Measurements from ENCODE around the gene ZNF45. TPM values are rescaled to one million over a fixed set of nuclear protein-coding genes. Genes with fewer than 3 reads are reported as not detected.

The ZNF45 gene
- total and polyA plus RNA-seq, 2 of the 13 experiments (the other 11 are each of a cell fraction or from before 2014, with no cell fraction given): 2.4 to 11.3 TPM

- TF ChIP-seq PRDM10 (CRISPR knock-in tag; IDR thresholded peaks at IDR 0.05; ENCODE audit: low read depth) (no peak), RXRA (CRISPR knock-in tag; IDR thresholded peaks at IDR 0.05) (no peak; the same call in 1 of the 2 replicates), HDAC1 (CRISPR knock-in tag; IDR thresholded peaks at IDR 0.05) (peak; percentile 30), ZNF878 (CRISPR knock-in tag; IDR thresholded peaks at IDR 0.05) (no peak), ZNF83 (CRISPR knock-in tag; IDR thresholded peaks at IDR 0.05; ENCODE audit: borderline replicate concordance) (no peak), ZNF678 (CRISPR knock-in tag; IDR thresholded peaks at IDR 0.05) (no peak), TCF7 (IDR thresholded peaks at IDR 0.05; ENCODE audit: low read depth) (no peak), ZBTB49 (CRISPR knock-in tag; IDR thresholded peaks at IDR 0.05; ENCODE audit: borderline replicate concordance) (no peak), ZBTB21 (CRISPR knock-in tag; IDR thresholded peaks at IDR 0.05) (no peak), RFXANK (CRISPR knock-in tag; IDR thresholded peaks at IDR 0.05) (peak; percentile 72; the same call in 1 of the 2 replicates), BRD4 (CRISPR knock-in tag; IDR thresholded peaks at IDR 0.05) (peak; percentile 50; the same call in 1 of the 2 replicates), ESRRA (CRISPR knock-in tag; IDR thresholded peaks at IDR 0.05; ENCODE audit: low read depth) (no peak; the same call in 1 of the 2 replicates), YY1 (IDR thresholded peaks at IDR 0.05; ENCODE audit: insufficient read depth, insufficient replicate concordance, low read depth, low read length) (peak; percentile 23), ZFP36L2 (CRISPR knock-in tag; IDR thresholded peaks at IDR 0.05) (no peak), KLF11 (CRISPR knock-in tag; IDR thresholded peaks at IDR 0.05) (no peak), SOX13 (IDR thresholded peaks at IDR 0.05) (no peak), SOX13 (CRISPR knock-in tag; conservative IDR thresholded peaks at IDR 0.05 in 1 of 2, IDR thresholded peaks at IDR 0.05 in 1 of 2) (no peak), ZBTB3 (CRISPR knock-in tag; IDR thresholded peaks at IDR 0.05; ENCODE audit: borderline replicate concordance, low read depth) (no peak), ZFY (CRISPR knock-in tag; IDR thresholded peaks at IDR 0.05) (peak; percentile 97), ZNF562 (CRISPR knock-in tag; IDR thresholded peaks at IDR 0.05; ENCODE audit: borderline replicate concordance) (no peak)
- TF ChIP-seq, protein P1, sequence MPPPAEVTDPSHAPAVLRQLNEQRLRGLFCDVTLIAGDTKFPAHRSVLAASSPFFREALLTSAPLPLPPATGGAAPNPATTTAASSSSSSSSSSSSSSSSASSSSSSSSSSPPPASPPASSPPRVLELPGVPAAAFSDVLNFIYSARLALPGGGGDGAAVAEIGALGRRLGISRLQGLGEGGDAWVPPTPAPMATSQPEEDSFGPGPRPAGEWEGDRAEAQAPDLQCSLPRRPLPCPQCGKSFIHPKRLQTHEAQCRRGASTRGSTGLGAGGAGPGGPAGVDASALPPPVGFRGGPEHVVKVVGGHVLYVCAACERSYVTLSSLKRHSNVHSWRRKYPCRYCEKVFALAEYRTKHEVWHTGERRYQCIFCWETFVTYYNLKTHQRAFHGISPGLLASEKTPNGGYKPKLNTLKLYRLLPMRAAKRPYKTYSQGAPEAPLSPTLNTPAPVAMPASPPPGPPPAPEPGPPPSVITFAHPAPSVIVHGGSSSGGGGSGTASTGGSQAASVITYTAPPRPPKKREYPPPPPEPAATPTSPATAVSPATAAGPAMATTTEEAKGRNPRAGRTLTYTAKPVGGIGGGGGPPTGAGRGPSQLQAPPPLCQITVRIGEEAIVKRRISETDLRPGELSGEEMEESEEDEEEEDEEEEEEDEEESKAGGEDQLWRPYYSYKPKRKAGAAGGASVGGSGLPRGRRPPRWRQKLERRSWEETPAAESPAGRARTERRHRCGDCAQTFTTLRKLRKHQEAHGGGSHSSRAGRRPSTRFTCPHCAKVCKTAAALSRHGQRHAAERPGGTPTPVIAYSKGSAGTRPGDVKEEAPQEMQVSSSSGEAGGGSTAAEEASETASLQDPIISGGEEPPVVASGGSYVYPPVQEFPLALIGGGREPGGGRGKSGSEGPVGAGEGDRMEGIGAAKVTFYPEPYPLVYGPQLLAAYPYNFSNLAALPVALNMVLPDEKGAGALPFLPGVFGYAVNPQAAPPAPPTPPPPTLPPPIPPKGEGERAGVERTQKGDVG (CRISPR knock-in tag; IDR thresholded peaks at IDR 0.05; ENCODE audit: borderline replicate concordance): no peak
Measured at GRCh38 chr19:43934985-43935708, at the start of gene ZNF45 (continued).
